Thyroid gland (tissue), 4 donors: ENCODE data around the gene ACADVL.

Experiments used
- CTCF ChIP-seq, 6 experiments: fragments of 200-600 bp in 3 of 6; fragments of 450-650 bp in 3 of 6; sonication (generic) in 3 of 6; IDR thresholded peaks; one replicate each; pipeline ENCODE4 v1.5.1; 2016 to 2019; ENCODE audit warnings: antibody characterized with exemption in 6 of 6, mild to moderate bottlenecking in 2 of 6, inconsistent platforms in 1 of 6, moderate library complexity in 1 of 6
- POLR2A ChIP-seq, 2 donors: fragments of 450-650 bp; IDR thresholded peaks; one replicate each; pipeline ENCODE4 v1.6.1; 2017; ENCODE audit warnings: antibody characterized with exemption in 2 of 2, mild to moderate bottlenecking in 2 of 2, moderate library complexity in 1 of 2

DNA sequence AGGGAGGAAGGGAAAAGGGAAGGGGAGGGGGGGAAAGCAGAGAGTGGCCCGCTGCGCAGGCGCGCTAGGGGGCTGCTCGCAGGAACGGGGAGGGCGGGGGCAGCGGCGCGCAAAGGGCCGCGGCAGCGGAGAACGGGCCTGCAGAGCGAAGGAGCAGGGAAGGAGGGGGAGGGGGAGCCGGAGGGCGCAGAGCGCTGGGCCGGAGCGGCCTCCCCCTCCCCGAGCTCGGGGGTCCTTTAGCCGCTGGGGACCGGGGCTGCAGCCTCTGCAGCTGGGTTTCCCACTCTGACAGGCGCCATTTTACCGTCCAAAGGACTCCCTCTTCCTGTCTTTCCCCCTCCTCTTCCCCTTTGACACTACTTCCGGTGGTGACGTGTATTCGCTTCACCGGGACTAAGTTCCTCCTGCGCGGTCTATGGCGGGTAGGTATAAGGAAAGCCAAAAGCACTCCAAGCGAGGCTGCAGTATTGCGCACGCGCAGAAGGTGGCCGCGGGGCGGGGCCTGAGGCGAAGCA, 32.0 kb downstream of the ACADVL start, which contains the start of gene CTDNEP1:
- TF ChIP-seq POLR2A (IDR thresholded peaks at IDR 0.05) = peak; percentile 49 to 83
- TF ChIP-seq CTCF (IDR thresholded peaks at IDR 0.05) = no peak
